Activated naive CD8-positive, alpha-beta T cell treated with anti-CD3 and anti-CD28 coated beads, Interleukin-2, amount 50 U/mL, for 24 hours (primary cell): ENCODE results near the gene ADAMTS17.
"Not testable (repeated sequence)": the region's sequence is repeated elsewhere in the genome, so short reads cannot be mapped to it uniquely, and the experiment has no call there.

ENCODE experiments used
- ATAC-seq: fragments of 150-1000 bp; cut with Tn5 transposase; one replicate; pipeline ENCODE4 v1.10.0; 2021
- DNase-seq: peaks from one replicate; pipeline ENCODE4 v3.0.0; 2021
- H3K27ac Mint-ChIP-seq: one replicate; pipeline ENCODE4 v1.8.0; 2021; ENCODE audit warnings: mild to moderate bottlenecking, mixed read lengths
- H3K27me3 Mint-ChIP-seq: one replicate; pipeline ENCODE4 v1.8.0; 2021; ENCODE audit warnings: mixed read lengths
- H3K36me3 Mint-ChIP-seq: one replicate; pipeline ENCODE4 v1.8.0; 2021; ENCODE audit warnings: low read depth, mixed read lengths
- H3K4me1 Mint-ChIP-seq: one replicate; pipeline ENCODE4 v1.8.0; 2021; ENCODE audit warnings: mixed read lengths
- H3K4me3 Mint-ChIP-seq: one replicate; pipeline ENCODE4 v1.8.0; 2021; ENCODE audit warnings: mild to moderate bottlenecking, moderate library complexity, mixed read lengths
- H3K9me3 Mint-ChIP-seq: one replicate; pipeline ENCODE4 v1.8.0; 2021; ENCODE audit warnings: mixed read lengths

Gene ADAMTS17

DNA sequence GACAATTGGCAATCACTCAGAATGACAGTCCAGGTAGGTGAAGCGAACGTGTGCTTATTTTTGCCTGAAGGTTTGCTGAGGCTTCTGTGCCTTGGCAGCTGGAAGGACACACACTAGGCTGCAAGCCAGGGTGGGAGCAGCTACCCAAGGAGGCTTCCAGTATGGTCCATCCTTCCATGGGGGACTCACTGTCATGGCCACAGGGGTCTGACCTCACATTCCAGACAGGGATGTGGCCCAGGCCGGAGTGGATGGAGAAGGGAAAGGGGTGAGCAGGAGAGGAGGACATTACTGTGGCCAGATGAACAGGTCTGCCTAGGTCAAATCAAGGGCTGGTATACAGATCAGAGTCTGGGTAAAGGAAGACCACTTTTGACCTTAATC, 247.7 kb downstream of the ADAMTS17 start:
- Mint-ChIP-seq H3K27me3 (no peaks in the 10 kb centered on the region), H3K36me3 (no peaks in the 10 kb centered on the region), H3K4me3 (no peak overlapping the region), H3K4me1 (no peaks in the 10 kb centered on the region), H3K27ac (no peak overlapping the region), H3K9me3 (no peaks in the 10 kb centered on the region)
- ATAC-seq (no peak), DNase-seq (no peak)

DNA sequence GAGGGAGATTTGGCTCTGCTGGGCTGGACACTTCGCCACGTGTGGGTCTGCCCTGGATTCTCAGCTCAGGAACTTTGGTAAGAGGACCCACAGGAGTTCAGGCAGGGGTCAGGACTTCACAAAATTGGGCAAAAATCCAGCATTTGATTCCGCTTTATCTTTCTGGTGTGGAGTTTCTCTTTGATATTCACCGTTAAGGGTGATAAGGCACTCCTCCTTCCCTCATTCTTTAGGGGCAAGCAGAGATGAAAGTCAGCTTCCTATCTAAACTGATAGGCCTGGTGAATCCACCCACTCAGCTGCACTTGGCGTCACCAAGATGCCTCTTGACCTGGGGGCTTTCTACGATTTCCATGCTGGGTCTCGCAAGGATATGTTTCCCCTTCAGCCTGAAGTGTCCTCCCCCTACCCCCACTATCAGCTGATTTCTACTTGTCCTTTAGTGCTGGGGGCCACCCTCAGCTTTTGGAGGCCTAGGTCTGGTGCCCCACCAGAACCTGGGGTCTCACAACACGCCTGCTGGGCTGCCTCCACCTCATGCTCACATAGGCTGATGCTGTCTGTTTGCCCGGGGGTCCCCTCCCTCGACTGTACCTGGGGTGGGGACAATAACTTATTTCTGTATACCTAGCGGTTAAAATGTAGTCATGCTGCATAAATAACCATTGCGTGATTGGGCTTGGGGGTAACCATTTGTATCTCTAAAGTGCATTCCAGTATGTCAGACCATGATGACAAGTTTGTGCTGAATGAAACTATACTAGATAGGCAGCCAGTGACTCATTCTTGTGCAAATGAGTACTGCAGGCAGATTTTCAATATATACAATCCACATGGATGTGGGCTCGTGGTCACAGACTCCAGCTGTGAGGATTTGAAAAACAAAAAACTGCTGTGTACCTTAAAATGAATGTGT, 248.3 kb downstream of the ADAMTS17 start:
- H3K27me3 Mint-ChIP-seq, result no peaks in the 10 kb centered on the region
- DNase-seq, result no peak
- no peaks in the 10 kb centered on the region for H3K9me3 Mint-ChIP-seq
- no peaks in the 10 kb centered on the region for H3K4me1 Mint-ChIP-seq
- H3K36me3 Mint-ChIP-seq, result no peaks in the 10 kb centered on the region
- no peak overlapping the region for H3K4me3 Mint-ChIP-seq
- no peak overlapping the region for H3K27ac Mint-ChIP-seq
- ATAC-seq, result no peak

DNA sequence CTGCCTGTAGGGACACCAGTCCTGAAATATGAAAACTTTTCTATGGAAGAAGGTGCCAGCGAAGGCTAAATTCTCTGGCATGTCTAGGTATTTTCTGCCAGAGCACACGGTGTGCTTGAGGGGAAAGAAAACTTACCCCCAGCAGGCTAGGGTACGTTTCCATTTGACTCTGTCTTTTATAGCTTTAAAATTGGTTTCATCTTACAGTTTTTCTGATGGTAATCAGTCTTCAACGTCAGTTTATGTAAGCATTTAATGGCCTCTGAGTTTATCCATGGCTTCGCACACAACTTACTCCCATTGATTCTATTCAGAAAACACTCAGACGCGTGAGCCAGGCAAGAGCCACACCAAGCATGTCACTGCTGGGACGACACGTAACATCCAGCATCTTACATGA, 249.7 kb downstream of the ADAMTS17 start:
- H3K9me3 Mint-ChIP-seq, result no peaks in the 10 kb centered on the region
- no peak overlapping the region for H3K4me3 Mint-ChIP-seq
- no peak overlapping the region for H3K27ac Mint-ChIP-seq

DNA sequence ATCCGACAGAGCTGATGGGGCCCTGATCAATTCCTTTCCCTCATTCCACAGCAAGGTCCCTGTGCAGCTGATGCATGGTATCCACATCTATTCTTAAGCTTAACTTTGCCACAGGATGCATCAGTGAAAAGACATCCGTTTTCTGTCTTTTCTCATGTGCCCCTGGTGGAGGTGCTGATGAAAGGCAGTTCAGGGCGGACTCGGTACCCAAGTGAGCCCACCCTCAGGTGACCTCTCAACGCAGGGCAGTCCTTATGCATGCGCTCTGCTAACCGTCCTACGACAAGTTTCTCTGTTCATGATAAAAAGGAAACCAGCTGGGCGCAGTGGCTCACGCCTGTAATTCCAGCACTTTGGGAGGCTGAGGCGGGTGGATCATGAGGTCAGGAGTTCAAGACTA, 251.4 kb downstream of the ADAMTS17 start:
- ATAC-seq, result no peak
- no peaks in the 10 kb centered on the region for H3K4me1 Mint-ChIP-seq

More for the DNA sequence above, 249.7 kb downstream of the ADAMTS17 start:
- no peaks in the 10 kb centered on the region for H3K36me3 Mint-ChIP-seq
- DNase-seq (no peak), ATAC-seq (no peak)
- no peaks in the 10 kb centered on the region for H3K4me1 Mint-ChIP-seq
- H3K27me3 Mint-ChIP-seq, result no peaks in the 10 kb centered on the region

DNA sequence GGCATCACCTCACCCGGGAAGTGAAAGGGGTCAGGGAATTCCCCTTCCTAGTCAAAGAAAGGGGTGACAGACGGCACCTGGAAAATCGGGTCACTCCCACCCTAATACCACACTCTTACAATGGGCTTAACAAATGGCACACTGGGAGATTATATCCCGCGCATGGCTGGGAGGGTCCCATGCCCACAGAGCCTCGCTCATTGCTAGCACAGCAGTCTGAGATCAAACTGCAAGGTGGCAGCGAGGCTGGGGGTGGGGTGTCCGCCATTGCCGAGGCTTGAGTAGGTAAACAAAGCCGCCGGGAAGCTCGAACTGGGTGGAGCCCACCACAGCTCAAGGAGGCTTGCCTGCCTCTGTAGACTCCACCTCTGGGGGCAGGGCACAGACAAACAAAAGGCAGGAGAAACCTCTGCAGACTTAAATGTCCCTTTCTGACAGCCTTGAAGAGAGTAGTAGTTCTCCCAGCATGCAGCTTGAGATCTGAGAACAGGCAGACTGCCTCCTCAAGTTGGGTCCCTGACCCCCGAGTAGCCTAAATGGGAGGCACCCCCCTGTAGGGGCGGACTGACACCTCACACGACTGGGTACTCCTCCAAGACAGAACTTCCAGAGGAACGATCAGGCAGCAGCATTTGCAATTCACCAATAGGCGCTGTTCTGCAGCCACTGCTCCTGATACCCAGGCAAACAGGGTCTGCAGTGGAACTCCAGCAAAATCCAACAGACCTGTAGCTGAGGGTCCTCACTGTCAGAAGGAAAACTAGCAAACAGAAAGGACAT, 257.5 kb downstream of the ADAMTS17 start:
- H3K9me3 Mint-ChIP-seq, H3K4me1 Mint-ChIP-seq, H3K36me3 Mint-ChIP-seq, ATAC-seq, DNase-seq, H3K27me3 Mint-ChIP-seq, H3K4me3 Mint-ChIP-seq, H3K27ac Mint-ChIP-seq: not testable (repeated sequence)

More for the DNA sequence above, 251.4 kb downstream of the ADAMTS17 start:
- Mint-ChIP-seq H3K27me3 (no peaks in the 10 kb centered on the region), H3K4me3 (no peak overlapping the region), H3K36me3 (no peaks in the 10 kb centered on the region), H3K9me3 (no peaks in the 10 kb centered on the region), H3K27ac (no peak overlapping the region)
- DNase-seq, result no peak

DNA sequence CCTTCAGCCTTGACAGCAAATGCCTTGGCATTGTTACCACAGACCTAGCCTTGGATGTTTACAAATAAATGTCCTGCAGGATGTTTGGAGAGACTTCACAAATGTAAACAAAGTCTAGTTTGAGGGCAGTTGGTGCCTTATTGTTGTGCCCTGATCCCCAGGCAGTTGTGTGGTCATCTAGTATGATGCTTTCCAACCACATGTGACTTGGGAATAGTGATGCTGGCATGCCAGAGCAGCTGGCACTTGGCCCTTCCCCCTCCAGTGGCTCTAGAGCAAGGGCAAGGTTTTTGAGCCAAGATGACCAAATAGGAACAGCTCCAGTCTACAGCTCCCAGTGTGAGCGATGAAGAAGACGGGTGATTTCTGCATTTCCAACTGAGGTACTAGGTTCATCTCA, 258.2 kb downstream of the ADAMTS17 start:
- DNase-seq (no peak), ATAC-seq (no peak)
- Mint-ChIP-seq H3K36me3 (peaks cover 5% of the 10 kb centered on the region), H3K4me1 (no peaks in the 10 kb centered on the region), H3K27me3 (no peaks in the 10 kb centered on the region), H3K9me3 (no peaks in the 10 kb centered on the region), H3K27ac (no peak overlapping the region), H3K4me3 (no peak overlapping the region)

DNA sequence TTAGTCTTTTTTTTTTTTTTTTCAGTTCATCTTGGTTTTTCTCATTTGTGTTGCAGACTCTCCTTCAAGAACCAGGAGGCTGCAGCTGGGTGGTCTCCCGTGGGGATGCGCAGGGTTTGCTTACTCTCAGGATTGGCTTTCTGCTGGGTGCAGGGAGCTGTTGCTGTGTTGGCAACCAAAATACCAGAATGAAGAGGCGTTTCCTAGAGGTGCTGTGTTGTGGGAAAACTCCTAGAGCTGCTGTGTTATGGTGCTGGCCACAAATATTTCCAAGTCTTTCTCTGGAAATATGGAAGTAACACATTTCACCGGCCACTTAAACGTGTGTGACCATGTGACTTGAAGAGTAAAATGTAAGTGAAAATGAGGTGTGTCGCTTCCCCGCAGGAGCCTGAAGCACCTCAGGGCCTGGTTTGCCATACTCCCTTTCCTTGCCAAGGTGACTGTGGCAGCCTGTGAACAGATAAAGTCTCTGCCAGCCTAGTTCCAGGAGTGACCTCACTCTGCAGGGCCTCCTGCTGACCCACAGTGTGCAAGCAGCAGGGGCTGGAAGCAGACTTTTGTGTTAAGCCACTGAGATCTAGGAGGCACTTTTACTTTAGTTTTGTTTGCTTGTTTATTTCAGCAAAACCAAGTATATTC, 258.9 kb downstream of the ADAMTS17 start:
- peaks cover 5% of the 10 kb centered on the region for H3K36me3 Mint-ChIP-seq
- ATAC-seq (no peak), DNase-seq (no peak)
- no peaks in the 10 kb centered on the region for H3K4me1 Mint-ChIP-seq
- H3K9me3 Mint-ChIP-seq, result no peaks in the 10 kb centered on the region
- no peak overlapping the region for H3K27ac Mint-ChIP-seq
- no peak overlapping the region for H3K4me3 Mint-ChIP-seq
- H3K27me3 Mint-ChIP-seq, result no peaks in the 10 kb centered on the region

DNA sequence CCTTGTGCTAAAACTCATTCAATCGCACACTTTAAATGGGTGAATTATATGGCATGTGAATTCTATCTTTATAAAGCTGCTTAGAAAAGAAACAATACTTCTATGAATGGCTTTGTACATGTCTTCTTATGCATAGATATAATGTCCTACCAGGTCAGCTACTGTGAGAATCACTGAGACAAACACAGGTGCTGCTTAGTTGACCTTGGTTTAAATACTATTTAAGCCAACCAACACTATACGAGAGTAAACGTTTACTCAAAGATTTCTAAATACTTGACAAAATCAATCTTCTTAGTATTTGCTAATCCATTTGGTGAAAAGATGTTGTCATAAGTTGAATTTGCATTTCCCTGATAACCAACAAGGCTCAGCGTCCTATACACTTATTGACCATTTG, 260.3 kb downstream of the ADAMTS17 start:
- no peak overlapping the region for H3K4me3 Mint-ChIP-seq
- no peak overlapping the region for H3K27ac Mint-ChIP-seq
- H3K9me3 Mint-ChIP-seq, result no peaks in the 10 kb centered on the region
- H3K27me3 Mint-ChIP-seq, result no peaks in the 10 kb centered on the region
- H3K36me3 Mint-ChIP-seq, result peaks cover 5% of the 10 kb centered on the region
- no peak for DNase-seq
- no peaks in the 10 kb centered on the region for H3K4me1 Mint-ChIP-seq
- ATAC-seq, result no peak

DNA sequence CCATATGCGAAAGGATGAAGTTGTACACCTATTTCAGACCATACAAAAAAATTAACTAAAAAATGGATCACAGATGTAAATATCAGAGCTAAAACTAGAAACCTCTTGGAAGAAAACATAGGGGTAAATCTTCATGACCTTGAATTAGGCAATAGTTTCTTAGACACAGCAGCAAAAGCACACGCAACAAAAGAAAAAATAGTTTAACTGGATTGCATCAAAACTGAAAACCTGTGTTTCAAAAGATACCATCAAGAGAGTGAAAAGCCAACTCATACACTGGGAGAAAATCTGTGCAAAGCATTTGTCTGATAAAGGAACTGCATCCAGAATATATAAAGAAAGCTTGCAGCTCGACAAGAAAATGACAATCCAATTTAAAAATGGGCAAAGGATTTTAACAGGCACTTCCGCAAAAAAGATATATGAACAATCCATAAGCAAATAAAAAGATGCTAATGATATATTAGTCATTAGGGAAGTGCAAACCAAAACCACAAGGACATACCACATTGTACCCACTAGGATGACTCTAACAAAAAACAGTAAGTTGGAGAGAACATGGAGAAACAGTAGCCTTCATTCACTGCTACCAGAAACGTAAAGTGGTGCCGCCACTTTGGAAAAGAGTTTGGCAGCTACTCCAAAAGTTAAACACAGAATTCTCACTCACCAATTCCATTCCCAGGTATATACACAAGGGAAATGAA, 263.1 kb downstream of the ADAMTS17 start:
- Mint-ChIP-seq H3K27me3 (no peaks in the 10 kb centered on the region), H3K9me3 (no peaks in the 10 kb centered on the region), H3K4me1 (no peaks in the 10 kb centered on the region), H3K36me3 (no peaks in the 10 kb centered on the region), H3K4me3 (no peak overlapping the region), H3K27ac (no peak overlapping the region)
- ATAC-seq (no peak), DNase-seq (no peak)

DNA sequence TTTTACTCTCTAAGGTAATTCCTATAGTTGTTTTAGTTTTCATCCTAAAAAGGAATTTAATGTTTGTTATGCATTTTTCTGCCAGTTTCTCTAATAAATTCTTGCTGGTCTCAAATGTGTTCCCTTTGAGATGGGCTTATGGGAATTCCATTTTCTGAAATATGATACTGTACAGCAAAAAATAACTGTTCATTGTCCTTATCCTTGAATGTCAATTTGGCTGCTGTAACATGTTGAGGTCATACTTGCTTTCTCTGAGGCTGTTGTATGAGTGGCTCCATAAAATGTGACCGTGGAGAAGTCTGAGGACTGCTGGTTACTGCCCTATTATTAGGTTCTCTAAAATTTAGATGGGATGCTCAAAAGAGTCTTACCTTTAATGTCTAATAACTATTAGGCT, 266.5 kb downstream of the ADAMTS17 start:
- Mint-ChIP-seq H3K27me3 (no peaks in the 10 kb centered on the region), H3K4me3 (no peak overlapping the region), H3K9me3 (no peaks in the 10 kb centered on the region), H3K36me3 (peaks cover 3% of the 10 kb centered on the region), H3K27ac (no peak overlapping the region), H3K4me1 (no peaks in the 10 kb centered on the region)
- DNase-seq (no peak), ATAC-seq (no peak)

DNA sequence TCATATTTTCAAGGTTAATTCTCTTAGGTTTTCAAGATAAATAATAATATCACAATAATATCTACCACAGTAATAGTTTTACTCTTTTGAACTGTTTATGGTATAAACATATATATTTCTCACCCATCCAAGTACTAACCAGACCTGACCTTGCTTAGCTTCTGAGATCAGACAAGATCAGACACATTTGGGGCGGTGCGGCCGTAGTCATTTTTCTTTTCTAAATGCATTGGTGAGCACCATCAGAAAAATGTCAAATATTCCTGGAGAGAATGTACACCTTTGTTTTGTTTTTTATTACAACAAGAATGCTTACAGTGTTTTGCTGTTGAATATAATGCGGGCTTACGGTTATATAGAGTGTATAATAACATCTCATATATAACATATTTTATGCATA, 267.8 kb downstream of the ADAMTS17 start:
- H3K4me1 Mint-ChIP-seq, result no peaks in the 10 kb centered on the region
- ATAC-seq (no peak), DNase-seq (no peak)
- no peak overlapping the region for H3K4me3 Mint-ChIP-seq
- H3K36me3 Mint-ChIP-seq, result peaks cover 3% of the 10 kb centered on the region
- H3K27ac Mint-ChIP-seq, result no peak overlapping the region
- H3K27me3 Mint-ChIP-seq, result no peaks in the 10 kb centered on the region
- H3K9me3 Mint-ChIP-seq, result peaks cover 3% of the 10 kb centered on the region

DNA sequence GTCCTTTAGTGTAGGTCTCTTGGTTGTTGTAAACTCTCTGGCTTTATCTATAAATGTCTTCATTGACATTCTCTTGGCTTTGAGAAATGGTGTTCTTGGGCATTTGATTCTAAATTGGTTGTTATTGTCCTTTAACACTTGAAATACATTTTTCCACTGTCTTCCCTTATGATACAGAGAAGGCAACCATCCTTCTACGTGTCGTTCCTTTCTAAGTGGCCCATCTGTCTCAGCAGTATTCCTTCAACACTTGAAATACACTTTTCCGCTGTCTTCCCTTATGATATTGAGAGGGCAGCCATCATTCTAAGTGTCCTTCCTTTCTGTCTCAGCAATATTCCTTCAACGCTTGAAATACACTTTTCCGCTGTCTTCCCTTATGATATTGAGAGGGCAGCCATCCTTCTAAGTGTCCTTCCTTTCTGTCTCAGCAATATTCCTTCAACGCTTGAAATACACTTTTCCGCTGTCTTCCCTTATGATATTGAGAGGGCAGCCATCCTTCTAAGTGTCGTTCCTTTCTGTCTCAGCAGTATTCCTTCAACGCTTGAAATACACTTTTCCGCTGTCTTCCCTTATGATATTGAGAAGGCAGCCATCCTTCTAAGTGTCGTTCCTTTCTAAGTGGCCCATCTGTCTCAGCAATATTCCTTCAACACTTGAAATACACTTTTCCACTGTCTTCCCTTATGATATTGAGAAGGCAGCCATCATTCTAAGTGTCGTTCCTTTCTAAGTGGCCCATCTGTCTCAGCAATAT, 275.1 kb downstream of the ADAMTS17 start:
- not testable (repeated sequence) for H3K27ac Mint-ChIP-seq, H3K9me3 Mint-ChIP-seq, DNase-seq, H3K4me3 Mint-ChIP-seq, H3K27me3 Mint-ChIP-seq, ATAC-seq, H3K36me3 Mint-ChIP-seq, H3K4me1 Mint-ChIP-seq

DNA sequence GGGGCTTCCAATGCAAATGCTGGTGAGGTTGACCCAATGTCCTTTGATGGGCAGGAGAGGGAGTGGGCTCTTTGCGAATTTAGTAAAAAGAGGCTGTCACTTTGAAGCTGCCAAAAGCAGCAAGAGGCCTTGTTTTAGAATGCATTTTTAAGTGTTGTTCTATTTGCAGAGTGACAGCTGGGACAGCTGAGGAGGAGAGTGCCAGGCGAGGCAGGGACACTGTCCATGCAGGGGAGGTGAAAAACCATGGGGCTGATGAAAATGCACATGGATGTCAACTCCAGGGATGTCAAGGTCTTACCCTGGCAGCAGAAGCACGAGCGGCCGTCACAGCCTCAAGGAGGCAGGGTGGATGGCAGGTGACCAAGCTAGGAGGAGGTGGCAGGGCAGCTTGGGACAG, 279.8 kb downstream of the ADAMTS17 start:
- Mint-ChIP-seq H3K4me1 (no peaks in the 10 kb centered on the region), H3K27ac (no peak overlapping the region), H3K27me3 (no peaks in the 10 kb centered on the region), H3K9me3 (no peaks in the 10 kb centered on the region), H3K36me3 (no peaks in the 10 kb centered on the region), H3K4me3 (no peak overlapping the region)
- ATAC-seq, result no peak
- DNase-seq, result no peak
